Esophagus muscularis mucosa (tissue), 3 donors: ENCODE measurements around the gene MIS18A.

Source experiments
- POLR2A ChIP-seq: fragments of 450-650 bp; IDR thresholded peaks from one replicate; pipeline ENCODE4 v1.6.1; 2017; ENCODE audit warnings: antibody characterized with exemption, moderate library complexity, mild to moderate bottlenecking, low read depth
- TF ChIP-seq, protein P1 (sequence below), 3 experiments: fragments of 200-600 bp in 2 of 3; fragments of 450-650 bp in 1 of 3; sonication (generic) in 2 of 3; IDR thresholded peaks; one replicate each; pipeline ENCODE4 v1.5.1; 2017 to 2019; ENCODE audit warnings: antibody characterized with exemption in 3 of 3, mild to moderate bottlenecking in 2 of 3, moderate library complexity in 1 of 3

DNA sequence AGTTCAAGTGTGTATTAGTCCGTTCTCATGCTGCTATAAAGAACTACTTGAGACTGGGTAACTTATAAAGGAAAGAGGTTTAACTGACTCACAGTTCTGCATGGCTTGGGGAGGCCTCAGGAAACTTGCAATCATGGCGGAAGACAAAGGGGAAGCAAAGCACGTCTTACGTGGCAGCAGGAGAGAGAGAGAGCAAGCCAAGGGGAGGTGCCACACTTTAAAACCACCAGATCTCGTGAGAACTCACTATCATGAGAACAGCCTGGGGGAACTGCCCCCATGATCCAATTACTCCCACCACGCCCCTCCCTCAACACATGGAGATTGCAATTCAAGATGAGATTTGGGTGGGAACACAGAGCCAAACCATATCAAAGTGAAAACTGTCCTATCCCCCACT lies 4.1 kb upstream of the MIS18A start:
- TF ChIP-seq, protein P1, sequence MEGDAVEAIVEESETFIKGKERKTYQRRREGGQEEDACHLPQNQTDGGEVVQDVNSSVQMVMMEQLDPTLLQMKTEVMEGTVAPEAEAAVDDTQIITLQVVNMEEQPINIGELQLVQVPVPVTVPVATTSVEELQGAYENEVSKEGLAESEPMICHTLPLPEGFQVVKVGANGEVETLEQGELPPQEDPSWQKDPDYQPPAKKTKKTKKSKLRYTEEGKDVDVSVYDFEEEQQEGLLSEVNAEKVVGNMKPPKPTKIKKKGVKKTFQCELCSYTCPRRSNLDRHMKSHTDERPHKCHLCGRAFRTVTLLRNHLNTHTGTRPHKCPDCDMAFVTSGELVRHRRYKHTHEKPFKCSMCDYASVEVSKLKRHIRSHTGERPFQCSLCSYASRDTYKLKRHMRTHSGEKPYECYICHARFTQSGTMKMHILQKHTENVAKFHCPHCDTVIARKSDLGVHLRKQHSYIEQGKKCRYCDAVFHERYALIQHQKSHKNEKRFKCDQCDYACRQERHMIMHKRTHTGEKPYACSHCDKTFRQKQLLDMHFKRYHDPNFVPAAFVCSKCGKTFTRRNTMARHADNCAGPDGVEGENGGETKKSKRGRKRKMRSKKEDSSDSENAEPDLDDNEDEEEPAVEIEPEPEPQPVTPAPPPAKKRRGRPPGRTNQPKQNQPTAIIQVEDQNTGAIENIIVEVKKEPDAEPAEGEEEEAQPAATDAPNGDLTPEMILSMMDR (IDR thresholded peaks at IDR 0.05) = no peak
- no peak for TF ChIP-seq POLR2A
